HG03039 (cell line): Measurements from ENCODE around the gene BLZF1.
"Not testable (repeated sequence)": the region's sequence is repeated elsewhere in the genome, so short reads cannot be mapped to it uniquely, and the experiment has no call there.

Source experiments
- ATAC-seq: cut with Tn5 transposase; IDR thresholded peaks from one replicate; pipeline ENCODE4 v1.9.1; 2021; ENCODE audit warnings: mild to moderate bottlenecking, moderate library complexity; ENCODE audit not compliant: unreplicated experiment

BLZF1 gene, protein sequence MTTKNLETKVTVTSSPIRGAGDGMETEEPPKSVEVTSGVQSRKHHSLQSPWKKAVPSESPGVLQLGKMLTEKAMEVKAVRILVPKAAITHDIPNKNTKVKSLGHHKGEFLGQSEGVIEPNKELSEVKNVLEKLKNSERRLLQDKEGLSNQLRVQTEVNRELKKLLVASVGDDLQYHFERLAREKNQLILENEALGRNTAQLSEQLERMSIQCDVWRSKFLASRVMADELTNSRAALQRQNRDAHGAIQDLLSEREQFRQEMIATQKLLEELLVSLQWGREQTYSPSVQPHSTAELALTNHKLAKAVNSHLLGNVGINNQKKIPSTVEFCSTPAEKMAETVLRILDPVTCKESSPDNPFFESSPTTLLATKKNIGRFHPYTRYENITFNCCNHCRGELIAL

DNA sequence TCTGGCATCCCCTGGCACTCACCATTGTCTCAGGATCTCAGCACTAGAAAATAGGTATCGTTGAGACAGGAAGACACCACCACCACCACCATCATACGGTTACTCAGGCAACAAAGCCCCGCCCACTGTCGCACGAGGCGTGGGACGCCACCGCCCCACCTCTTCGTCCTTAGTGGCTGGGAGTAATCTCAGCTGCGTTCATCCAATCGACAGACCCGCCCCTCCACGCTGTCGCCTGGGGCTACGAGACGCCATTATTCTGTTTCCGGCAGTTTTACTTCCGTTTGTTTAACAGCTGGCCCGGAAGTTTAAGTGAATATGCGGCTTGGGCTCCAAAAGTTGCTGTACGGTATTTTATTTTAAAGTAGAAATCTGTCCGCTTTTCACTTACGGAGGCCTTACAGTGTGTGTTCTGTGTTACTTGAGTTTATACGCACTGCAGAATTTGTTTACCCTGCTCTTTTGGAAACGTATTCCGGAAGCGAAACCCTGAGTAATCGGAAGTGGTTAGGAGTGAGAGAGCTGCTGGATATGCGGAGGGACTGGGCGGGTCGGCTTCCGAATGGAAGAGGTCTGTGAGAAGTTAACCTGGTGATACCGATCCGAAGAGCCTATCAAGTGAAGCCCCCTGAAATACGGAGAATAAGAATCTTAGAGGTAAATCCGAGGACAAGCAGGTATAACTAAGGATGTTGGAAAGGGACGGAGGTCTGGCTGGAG lies at the start of gene BLZF1, which contains the start of gene NME7:
Gene BLZF1, plus strand, starts transcription at position 510 of the 720 bp plus-strand sequence. CDS start 1,328 bp downstream, outside the sequence.
Gene NME7, minus strand, starts transcription at position 112 of the 720 bp plus-strand sequence. Its CDS starts 87 bp downstream, at position 25.
- ATAC-seq = peak; percentile 94

DNA sequence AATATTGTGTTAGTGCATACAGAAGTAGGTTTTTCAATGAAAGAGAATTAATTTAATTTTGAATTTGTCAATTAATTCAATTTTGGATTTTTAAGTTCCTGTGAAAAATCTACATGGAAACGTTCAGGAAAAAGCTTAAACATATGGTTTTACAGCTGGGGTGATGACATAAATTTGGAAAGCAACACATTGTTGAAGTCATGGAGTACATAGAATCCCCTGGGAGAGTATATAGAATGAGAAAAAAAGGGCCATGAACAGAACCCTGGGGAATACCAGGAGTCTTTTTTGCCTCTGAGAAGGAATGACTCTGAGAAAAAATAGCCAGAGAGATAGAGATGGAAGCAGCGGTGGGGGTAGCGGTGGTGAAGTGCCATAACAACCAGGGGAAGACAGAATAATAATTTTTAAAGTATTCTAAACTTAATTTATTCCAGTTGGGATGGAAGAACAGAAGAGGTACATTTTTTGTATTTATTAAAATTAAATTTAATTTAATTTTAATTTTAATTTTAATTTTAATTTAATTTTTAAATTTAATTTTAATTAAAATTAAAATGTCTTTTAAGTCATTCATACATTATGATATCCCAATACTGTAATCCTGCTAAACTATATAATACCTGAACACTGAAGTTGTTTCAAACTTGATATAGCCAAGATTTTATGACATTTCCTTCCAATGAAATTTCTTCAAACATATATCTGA lies 49.3 kb upstream of the BLZF1 start:
- no peak for ATAC-seq

DNA sequence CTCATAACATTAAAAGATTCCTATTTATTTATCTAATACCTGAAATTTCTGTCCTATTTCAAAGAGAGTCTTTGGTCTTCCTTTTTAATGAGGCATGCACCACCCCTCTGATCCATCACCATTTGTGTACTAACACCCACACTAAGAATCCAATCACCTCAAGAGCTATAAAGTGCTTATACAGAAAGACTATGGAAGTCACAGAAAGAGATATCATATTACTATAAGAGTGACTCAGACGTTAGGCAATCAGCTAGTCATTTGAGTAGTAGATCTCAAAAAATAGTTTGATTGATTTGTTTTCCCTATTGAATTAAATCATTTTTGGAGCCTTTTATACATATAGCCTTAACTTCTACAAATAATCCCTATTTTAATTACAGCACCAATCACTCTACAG lies 46.5 kb upstream of the BLZF1 start:
- ATAC-seq = no peak

GRCh38 chr1:169322138-169322537 lies 45.9 kb upstream of the BLZF1 start:
- no peak for ATAC-seq

DNA sequence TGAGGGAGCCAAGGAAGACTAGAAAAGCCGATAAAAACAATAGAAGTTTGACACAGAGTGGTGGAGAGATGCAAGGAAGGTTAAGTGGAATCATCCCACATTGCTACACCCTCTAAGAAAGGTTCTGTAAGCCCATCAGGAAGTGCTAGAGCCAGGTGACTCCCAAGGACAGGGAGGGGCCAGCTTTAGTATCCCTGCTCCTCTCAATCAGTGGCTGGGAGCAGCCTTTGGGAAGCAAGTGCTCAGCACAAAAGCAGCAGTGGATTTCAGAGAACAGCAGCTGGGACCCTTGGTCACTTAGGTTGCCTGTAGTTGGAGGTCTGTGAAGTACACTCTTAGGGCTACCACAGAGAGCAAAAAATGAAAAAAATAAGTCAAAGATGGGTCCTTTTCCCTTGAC lies 42.9 kb upstream of the BLZF1 start:
- ATAC-seq = no peak

DNA sequence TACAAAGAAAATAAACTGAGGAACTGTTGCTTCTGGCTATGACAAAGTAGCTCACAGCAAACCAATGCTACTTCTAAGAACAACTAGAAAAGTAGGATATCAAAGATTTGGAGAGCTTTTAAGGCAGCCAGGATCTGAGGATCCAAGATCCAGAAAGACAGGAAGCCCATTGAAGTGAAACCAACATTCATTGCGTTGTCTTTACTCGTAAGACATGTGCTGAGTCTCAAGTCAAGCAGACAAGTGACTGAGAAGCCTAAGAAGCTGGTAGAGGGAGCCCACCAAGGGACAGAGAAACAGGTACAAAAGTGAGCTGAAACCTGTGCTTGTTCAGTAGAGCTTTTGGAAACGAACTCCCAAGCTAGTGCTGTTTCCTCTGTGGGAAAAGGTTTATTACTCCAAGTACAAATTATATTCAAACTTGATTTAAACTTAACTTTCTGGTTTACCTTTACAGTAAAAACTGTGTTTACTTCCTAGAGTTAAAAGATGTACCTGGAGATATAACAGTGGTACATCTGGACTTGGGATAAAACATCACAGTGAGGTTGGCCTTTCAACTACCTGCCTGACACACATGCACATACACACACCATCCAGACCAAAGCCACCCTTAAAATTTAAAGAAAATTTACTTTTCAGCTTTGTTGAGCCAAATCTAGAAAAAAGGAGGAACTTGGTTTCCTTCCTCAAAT lies 41.6 kb upstream of the BLZF1 start:
- ATAC-seq = peak; percentile 30

DNA sequence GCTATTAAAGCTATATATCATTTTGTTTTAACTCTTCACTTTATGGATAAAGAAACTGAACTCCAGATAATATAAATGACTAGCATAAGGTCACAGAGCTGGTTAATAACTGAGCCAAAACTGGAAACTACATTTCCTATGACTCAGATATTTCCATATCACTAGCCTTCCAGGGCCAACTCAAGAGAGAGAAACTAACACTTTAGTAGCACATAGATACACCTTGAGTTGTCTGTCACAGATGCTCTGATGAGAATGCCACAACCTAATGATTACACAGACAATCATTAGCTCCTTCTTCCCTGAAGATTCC lies 41.1 kb upstream of the BLZF1 start:
- ATAC-seq = peak; percentile 79

GRCh38 chr1:169327875-169328274 lies 40.1 kb upstream of the BLZF1 start:
- no peak for ATAC-seq

GRCh38 chr1:169329383-169329782 lies 38.6 kb upstream of the BLZF1 start:
- no peak for ATAC-seq

GRCh38 chr1:169330927-169331326 lies 37.1 kb upstream of the BLZF1 start:
- no peak for ATAC-seq

DNA sequence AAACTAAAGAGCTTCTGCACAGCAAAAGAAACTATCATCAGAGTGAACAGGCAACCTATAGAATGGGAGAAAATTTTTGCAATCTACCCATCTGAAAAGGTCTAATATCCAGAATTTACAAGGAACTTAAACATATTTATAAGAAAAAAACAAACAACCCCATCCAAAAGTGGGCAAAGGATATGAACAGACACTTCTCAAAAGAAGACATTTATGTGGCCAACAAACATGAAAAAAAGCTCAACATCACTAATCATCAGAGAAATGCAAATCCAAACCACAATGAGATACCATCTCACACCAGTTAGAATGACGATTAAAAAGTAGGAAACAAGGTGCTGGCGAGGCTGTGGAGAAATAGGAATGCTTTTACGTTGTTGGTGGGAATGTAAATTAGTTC lies 33.3 kb upstream of the BLZF1 start:
- not testable (repeated sequence) for ATAC-seq

GRCh38 chr1:169336947-169337715 lies 30.9 kb upstream of the BLZF1 start:
- not testable (repeated sequence) for ATAC-seq

- ATAC-seq = no peak
Measured at GRCh38 chr1:169338617-169339016, 29.4 kb upstream of the BLZF1 start.

- no peak for ATAC-seq
Measured at GRCh38 chr1:169339773-169340172, 28.2 kb upstream of the BLZF1 start.

DNA sequence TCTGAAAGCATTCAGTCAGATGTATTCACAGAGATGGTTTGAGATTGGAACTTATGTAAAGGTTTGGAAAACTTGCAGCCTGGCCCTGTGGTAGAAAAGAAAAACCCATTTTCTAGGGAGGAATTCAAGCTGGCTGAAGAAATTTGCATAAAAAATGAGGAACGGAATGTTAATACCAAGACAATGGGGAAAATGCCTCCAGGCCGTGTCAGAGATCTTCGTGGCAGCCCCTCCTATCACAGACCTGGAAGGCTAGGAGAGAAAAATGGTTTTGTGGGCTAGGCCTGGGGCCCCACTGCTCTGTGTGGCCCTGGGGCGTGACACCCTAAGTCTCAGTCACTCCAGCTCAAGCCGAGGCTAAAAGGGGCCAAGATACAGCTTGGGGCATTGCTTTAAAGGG lies 27.1 kb upstream of the BLZF1 start:
- no peak for ATAC-seq

DNA sequence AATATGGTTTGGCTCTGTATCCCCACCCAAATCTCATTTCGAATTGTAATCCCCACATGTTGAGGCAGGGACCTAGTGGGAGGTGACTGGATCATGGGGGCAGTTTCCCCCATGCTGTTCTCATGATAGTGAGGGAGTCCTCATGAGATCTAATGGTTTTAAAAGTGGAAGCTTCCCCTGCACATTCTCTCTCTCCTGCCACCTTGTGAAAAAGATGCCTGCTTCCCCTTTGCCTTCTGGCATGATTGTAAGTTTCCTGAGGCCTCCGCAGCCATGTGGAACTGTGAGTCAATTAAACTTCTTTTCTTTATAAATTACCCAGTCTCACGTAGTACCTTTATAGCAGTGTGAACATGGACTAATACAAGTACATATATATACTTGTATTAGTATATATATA lies 25.9 kb upstream of the BLZF1 start:
- ATAC-seq = not testable (repeated sequence)

DNA sequence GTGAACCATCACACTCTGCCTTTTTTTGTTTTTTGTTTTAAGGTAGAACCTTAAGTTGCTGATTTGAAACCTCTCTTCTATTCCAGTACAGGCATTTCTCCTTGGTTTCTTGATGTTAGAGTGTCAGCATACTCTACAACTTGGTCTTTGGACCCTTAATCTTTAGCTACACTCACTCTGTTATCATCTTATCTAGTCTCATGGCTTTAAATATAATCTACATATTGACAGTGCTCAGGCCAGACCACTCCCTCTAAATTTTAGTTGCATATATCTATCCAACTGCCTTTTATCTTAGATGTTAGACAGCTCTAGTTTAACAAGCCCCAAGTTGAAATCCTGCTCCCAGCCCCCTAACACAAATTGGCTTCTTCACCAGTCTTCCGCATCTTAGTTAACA lies 22.5 kb upstream of the BLZF1 start:
- no peak for ATAC-seq

- no peak for ATAC-seq
Measured at GRCh38 chr1:169346036-169346589, 21.9 kb upstream of the BLZF1 start.

- no peak for ATAC-seq
Measured at GRCh38 chr1:169347688-169348382, 20.2 kb upstream of the BLZF1 start.
